Loucy (cell line): ENCODE results near the gene PTPRN2.

Experiments
- H2AFZ ChIP-seq: fragments of 200-600 bp; sonication (generic); 2 replicates; pipeline ENCODE4 v1.6.0; 2016; ENCODE audit warnings: antibody characterized with exemption, mild to moderate bottlenecking, low read length, moderate library complexity
- H3F3A ChIP-seq: fragments of 200-600 bp; 2 replicates; pipeline ENCODE4 v1.6.0; 2016; ENCODE audit warnings: antibody characterized with exemption, low read depth, mild to moderate bottlenecking
- H3K27me3 ChIP-seq: fragments of 200-600 bp; sonication (generic); 2 replicates; pipeline ENCODE4 v1.6.1; 2014; ENCODE audit warnings: low read length, mild to moderate bottlenecking; ENCODE audit not compliant: insufficient read depth, poor library complexity, severe bottlenecking
- H3K36me3 ChIP-seq: fragments of 200-600 bp; sonication (generic); 2 replicates; pipeline ENCODE4 v1.6.1; 2016; ENCODE audit warnings: low read length; ENCODE audit not compliant: insufficient read depth
- H3K4me1 ChIP-seq: fragments of 200-600 bp; sonication (generic); 2 replicates; pipeline ENCODE4 v1.5.1; 2014; ENCODE audit warnings: low read length, mild to moderate bottlenecking; ENCODE audit not compliant: insufficient read depth, poor library complexity, severe bottlenecking
- H3K4me2 ChIP-seq: fragments of 200-600 bp; sonication (generic); 2 replicates; pipeline ENCODE4 v1.6.0; 2014; ENCODE audit warnings: antibody characterized with exemption, low read length, low read depth, mild to moderate bottlenecking; ENCODE audit not compliant: poor library complexity, severe bottlenecking
- H3K4me3 ChIP-seq: fragments of 200-600 bp; sonication (generic); 2 replicates; pipeline ENCODE4 v1.5.1; 2014; ENCODE audit warnings: low read length, mild to moderate bottlenecking, mixed read lengths; ENCODE audit not compliant: poor library complexity, severe bottlenecking
- H3K79me2 ChIP-seq: fragments of 200-600 bp; sonication (generic); 2 replicates; pipeline ENCODE4 v1.6.1; 2014; ENCODE audit warnings: low read length; ENCODE audit not compliant: insufficient read depth
- H3K9ac ChIP-seq: fragments of 200-600 bp; sonication (generic); 2 replicates; pipeline ENCODE4 v1.6.0; 2014; ENCODE audit warnings: mild to moderate bottlenecking, low read depth, low read length, moderate library complexity; ENCODE audit not compliant: poor library complexity, severe bottlenecking
- H3K9me2 ChIP-seq: fragments of 200-600 bp; sonication (generic); replicated peaks from 2 replicates; pipeline ENCODE4 v1.6.1; 2016; ENCODE audit warnings: low read depth, low read length, mixed read lengths
- H3K9me3 ChIP-seq: fragments of 200-600 bp; sonication (generic); 2 replicates; pipeline ENCODE4 v1.6.1; 2014; ENCODE audit warnings: mild to moderate bottlenecking, antibody characterized with exemption, low read length, low read depth; ENCODE audit not compliant: insufficient read depth
- H4K20me1 ChIP-seq: fragments of 200-600 bp; sonication (generic); 2 replicates; pipeline ENCODE4 v1.6.0; 2014; ENCODE audit warnings: antibody characterized with exemption, low read length, mild to moderate bottlenecking; ENCODE audit not compliant: insufficient read depth, poor library complexity, severe bottlenecking
- EZH2phosphoT487 ChIP-seq: fragments of 200-600 bp; IDR thresholded peaks from 2 replicates; pipeline ENCODE4 v1.6.1; 2018; ENCODE audit warnings: antibody characterized with exemption, mild to moderate bottlenecking, moderate library complexity, borderline replicate concordance
- TF ChIP-seq, protein P1 (sequence below): fragments of 200-600 bp; sonication (generic); conservative IDR thresholded peaks from 2 replicates; pipeline ENCODE4 v1.5.1; 2014; ENCODE audit warnings: mild to moderate bottlenecking, antibody characterized with exemption, low read length

Gene PTPRN2

DNA sequence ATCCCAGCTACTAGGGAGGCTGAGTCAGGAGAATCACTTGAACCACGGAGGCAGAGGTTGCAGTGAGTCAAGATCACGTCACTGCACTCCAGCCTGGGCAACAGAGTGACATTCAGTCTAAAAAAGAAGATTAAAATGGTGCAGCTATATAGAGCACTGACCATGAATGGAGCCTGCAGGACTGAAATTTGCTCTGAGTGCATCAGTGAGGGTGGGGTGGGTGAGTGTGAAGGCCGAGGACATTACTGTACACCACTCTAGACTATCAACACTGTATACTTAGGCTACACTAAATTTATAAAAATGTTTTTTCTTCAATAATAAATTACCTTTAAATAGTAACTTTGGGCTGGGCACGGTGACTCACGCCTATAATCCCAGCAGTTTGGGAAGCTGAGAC, 294.7 kb downstream of the PTPRN2 start:
- Histone ChIP-seq H3K4me1 (no peaks in the 10 kb centered on the region), H2AFZ (no peak overlapping the region), H3F3A (no peaks in the 10 kb centered on the region), H3K27me3 (no peaks in the 10 kb centered on the region), H3K36me3 (no peaks in the 10 kb centered on the region), H4K20me1 (no peaks in the 10 kb centered on the region), H3K4me2 (no peak overlapping the region), H3K79me2 (no peaks in the 10 kb centered on the region), H3K9ac (no peak overlapping the region), H3K9me3 (peaks cover 33% of the 10 kb centered on the region; the same call in 1 of the 2 replicates), H3K9me2 (no peaks in the 10 kb centered on the region), H3K4me3 (no peak overlapping the region)
- TF ChIP-seq, protein P1, sequence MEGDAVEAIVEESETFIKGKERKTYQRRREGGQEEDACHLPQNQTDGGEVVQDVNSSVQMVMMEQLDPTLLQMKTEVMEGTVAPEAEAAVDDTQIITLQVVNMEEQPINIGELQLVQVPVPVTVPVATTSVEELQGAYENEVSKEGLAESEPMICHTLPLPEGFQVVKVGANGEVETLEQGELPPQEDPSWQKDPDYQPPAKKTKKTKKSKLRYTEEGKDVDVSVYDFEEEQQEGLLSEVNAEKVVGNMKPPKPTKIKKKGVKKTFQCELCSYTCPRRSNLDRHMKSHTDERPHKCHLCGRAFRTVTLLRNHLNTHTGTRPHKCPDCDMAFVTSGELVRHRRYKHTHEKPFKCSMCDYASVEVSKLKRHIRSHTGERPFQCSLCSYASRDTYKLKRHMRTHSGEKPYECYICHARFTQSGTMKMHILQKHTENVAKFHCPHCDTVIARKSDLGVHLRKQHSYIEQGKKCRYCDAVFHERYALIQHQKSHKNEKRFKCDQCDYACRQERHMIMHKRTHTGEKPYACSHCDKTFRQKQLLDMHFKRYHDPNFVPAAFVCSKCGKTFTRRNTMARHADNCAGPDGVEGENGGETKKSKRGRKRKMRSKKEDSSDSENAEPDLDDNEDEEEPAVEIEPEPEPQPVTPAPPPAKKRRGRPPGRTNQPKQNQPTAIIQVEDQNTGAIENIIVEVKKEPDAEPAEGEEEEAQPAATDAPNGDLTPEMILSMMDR: no peak
- no peak for TF ChIP-seq EZH2phosphoT487

DNA sequence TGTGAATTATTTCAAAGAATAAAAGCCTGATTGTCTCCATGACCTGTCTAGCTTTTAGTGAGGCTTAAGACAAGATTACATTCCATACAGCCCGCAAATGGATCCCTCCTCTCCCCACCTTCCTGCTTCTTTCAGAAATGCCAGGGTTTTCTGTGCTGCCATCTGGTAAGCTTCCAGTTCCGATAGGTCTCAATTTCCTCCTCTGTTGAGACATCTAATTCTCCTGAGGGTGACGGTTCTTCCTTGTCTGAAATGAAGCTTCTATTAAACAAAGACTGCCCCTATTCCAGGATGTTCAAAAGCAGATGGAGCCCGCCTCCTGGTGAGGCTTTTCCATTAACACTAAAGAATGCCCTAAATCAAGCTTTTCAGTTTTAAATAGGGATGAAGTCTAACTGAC, 295.6 kb downstream of the PTPRN2 start:
- H3K9me3 ChIP-seq: peaks cover 36% of the 10 kb centered on the region; the same call in 1 of the 2 replicates
- no peaks in the 10 kb centered on the region for H3K27me3 ChIP-seq
- H3K79me2 ChIP-seq: no peaks in the 10 kb centered on the region
- TF ChIP-seq EZH2phosphoT487: no peak
- TF ChIP-seq, protein P1: no peak
- no peak overlapping the region for H3K4me3 ChIP-seq
- H4K20me1 ChIP-seq: no peaks in the 10 kb centered on the region
- H3K9me2 ChIP-seq: no peaks in the 10 kb centered on the region
- H3F3A ChIP-seq: no peaks in the 10 kb centered on the region
- no peaks in the 10 kb centered on the region for H3K4me1 ChIP-seq
- no peaks in the 10 kb centered on the region for H3K36me3 ChIP-seq
- no peak overlapping the region for H2AFZ ChIP-seq
- H3K4me2 ChIP-seq: no peak overlapping the region
- H3K9ac ChIP-seq: no peak overlapping the region

DNA sequence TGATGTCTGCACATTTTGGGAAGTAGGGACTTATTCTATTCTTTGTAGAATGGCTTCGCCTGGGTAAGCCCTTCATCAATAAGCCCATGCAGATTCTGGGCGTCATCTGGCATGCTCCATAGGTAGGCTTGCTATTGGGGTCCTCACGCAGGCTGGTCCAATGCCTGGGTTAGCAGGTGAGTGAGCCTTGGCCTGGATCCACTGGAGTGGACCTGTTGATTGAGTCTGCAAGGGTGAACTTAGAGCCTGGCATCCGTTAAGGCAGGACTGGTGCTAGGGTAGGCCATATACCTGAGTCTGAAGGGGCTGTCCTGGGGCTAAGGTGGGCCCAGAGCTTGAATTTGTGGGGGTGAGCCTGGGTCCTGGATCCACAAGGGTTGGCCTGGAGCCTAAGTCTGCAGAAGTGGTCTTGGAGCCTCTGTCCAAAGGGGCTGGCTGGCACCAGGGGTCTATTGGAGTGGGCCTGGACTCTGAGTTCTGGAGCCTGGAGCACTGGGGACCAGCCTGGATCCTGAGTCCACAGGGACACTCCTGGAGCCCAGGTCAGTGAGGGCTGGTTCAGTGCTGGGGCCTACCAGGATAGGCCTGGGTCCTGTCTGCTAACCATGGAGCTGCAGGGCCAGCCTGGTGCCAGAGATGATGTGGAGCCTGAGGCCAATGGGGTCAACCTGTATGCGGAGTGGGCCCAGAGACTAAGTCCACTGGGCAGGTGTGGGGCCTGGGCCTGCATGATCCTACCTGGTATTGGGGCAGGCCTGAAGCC, 297.7 kb downstream of the PTPRN2 start:
- Histone ChIP-seq H3K4me3 (no peak overlapping the region), H3K4me2 (no peak overlapping the region), H4K20me1 (no peaks in the 10 kb centered on the region), H3K36me3 (no peaks in the 10 kb centered on the region), H3K79me2 (no peaks in the 10 kb centered on the region), H3K9me3 (peaks cover 37% of the 10 kb centered on the region; the same call in 1 of the 2 replicates), H3F3A (no peaks in the 10 kb centered on the region), H3K9me2 (no peaks in the 10 kb centered on the region), H2AFZ (no peak overlapping the region), H3K27me3 (no peaks in the 10 kb centered on the region), H3K4me1 (no peaks in the 10 kb centered on the region), H3K9ac (no peak overlapping the region)
- TF ChIP-seq, protein P1: no peak
- no peak for TF ChIP-seq EZH2phosphoT487
